B cell (primary cell): ENCODE measurements around the gene ERVFRD-1.

Experiments
- EZH2 ChIP-seq: IDR thresholded peaks from 2 replicates; pipeline ENCODE4 v1.6.1; 2012; ENCODE audit warnings: borderline replicate concordance, low read depth, mild to moderate bottlenecking, moderate library complexity, low read length; ENCODE audit not compliant: insufficient read depth, poor library complexity, severe bottlenecking
- TF ChIP-seq, protein P1 (sequence below): fragments of 200-600 bp; IDR thresholded peaks from one replicate; pipeline ENCODE4 v1.8.0; 2022; ENCODE audit warnings: antibody characterized with exemption, mild to moderate bottlenecking

- TF ChIP-seq EZH2: no peak
- TF ChIP-seq, protein P1, sequence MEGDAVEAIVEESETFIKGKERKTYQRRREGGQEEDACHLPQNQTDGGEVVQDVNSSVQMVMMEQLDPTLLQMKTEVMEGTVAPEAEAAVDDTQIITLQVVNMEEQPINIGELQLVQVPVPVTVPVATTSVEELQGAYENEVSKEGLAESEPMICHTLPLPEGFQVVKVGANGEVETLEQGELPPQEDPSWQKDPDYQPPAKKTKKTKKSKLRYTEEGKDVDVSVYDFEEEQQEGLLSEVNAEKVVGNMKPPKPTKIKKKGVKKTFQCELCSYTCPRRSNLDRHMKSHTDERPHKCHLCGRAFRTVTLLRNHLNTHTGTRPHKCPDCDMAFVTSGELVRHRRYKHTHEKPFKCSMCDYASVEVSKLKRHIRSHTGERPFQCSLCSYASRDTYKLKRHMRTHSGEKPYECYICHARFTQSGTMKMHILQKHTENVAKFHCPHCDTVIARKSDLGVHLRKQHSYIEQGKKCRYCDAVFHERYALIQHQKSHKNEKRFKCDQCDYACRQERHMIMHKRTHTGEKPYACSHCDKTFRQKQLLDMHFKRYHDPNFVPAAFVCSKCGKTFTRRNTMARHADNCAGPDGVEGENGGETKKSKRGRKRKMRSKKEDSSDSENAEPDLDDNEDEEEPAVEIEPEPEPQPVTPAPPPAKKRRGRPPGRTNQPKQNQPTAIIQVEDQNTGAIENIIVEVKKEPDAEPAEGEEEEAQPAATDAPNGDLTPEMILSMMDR: no peak
These were observed 40.0 kb upstream of the ERVFRD-1 start for GRCh38 chr6:11151488-11151887.
